Endometrial microvascular endothelial cells (primary cell): ENCODE measurements around the gene KIF26A. TPM values are rescaled to one million over a fixed set of nuclear protein-coding genes. Genes with fewer than 3 reads are reported as not detected.

Source experiments
- in situ Hi-C: cut with HindIII; loops from 2 replicates; pipeline ENCODE4 v1.10.0; 2017; ENCODE audit warnings: low sequenced_read_pairs, low pct_unique_long_range_greater_than_20kb; ENCODE audit errors: inconsistent ontology term
- total RNA-seq: library from RNA; depleted of rRNA; stranded (reverse); fragments of >200 nt; gene quantifications from one replicate; pipeline ENCODE4 v1.2.3, GENCODE V29; 2015; ENCODE audit errors: inconsistent ontology term

Gene KIF26A
- total RNA-seq, 1 donor from 2014 or later, result 6.2 TPM

GRCh38 chr14:104121142-104121541 lies 17.2 kb upstream of the KIF26A start:
- in situ Hi-C loops, result no loop called here

GRCh38 chr14:104123879-104124278 lies 14.5 kb upstream of the KIF26A start:
- in situ Hi-C loops, result no loop called here

GRCh38 chr14:104125011-104125410 lies 13.4 kb upstream of the KIF26A start:
- in situ Hi-C loops, result no loop called here

- in situ Hi-C loops, result no loop called here
Measured at GRCh38 chr14:104126753-104127152, 11.6 kb upstream of the KIF26A start.

- in situ Hi-C loops, result no loop called here
Measured at GRCh38 chr14:104128981-104129380, 9.4 kb upstream of the KIF26A start.

GRCh38 chr14:104129556-104129955 lies 8.8 kb upstream of the KIF26A start:
- in situ Hi-C loops, result no loop called here

GRCh38 chr14:104130974-104131651 lies 7.3 kb upstream of the KIF26A start:
- in situ Hi-C loops, result no loop called here

GRCh38 chr14:104131968-104132732 lies 6.2 kb upstream of the KIF26A start:
- in situ Hi-C loops, result no loop called here

- in situ Hi-C loops, result no loop called here
Measured at GRCh38 chr14:104132981-104133380, 5.4 kb upstream of the KIF26A start.

GRCh38 chr14:104133496-104133895 lies 4.9 kb upstream of the KIF26A start:
- in situ Hi-C loops, result no loop called here

- in situ Hi-C loops, result no loop called here
Measured at GRCh38 chr14:104134061-104134965, 4.1 kb upstream of the KIF26A start.

GRCh38 chr14:104135121-104135903 lies 3.1 kb upstream of the KIF26A start:
- in situ Hi-C loops, result no loop called here

- in situ Hi-C loops, result no loop called here
Measured at GRCh38 chr14:104135904-104136471, 2.4 kb upstream of the KIF26A start.

- in situ Hi-C loops, result no loop called here
Measured at GRCh38 chr14:104136472-104137296, 1.7 kb upstream of the KIF26A start.

- in situ Hi-C loops, result no loop called here
Measured at GRCh38 chr14:104137297-104138097, 890 bp upstream of the KIF26A start.

- in situ Hi-C loops, result no loop called here
Measured at GRCh38 chr14:104138718-104139459, 502 bp downstream of the KIF26A start.
